Measurements from ENCODE around the gene DDIAS.
"Not testable (repeated sequence)": the region's sequence is repeated elsewhere in the genome, so short reads cannot be mapped to it uniquely, and the experiment has no call there.

Gene DDIAS

GRCh38 chr11:82892611-82893169 is 8.8 kb upstream of the DDIAS start:
- no peak for DNase-seq

GRCh38 chr11:82895437-82896091 is 6.0 kb upstream of the DDIAS start:
- no peak for DNase-seq

GRCh38 chr11:82896183-82896582 is 5.4 kb upstream of the DDIAS start:
- DNase-seq: no peak

GRCh38 chr11:82898241-82898640 is 3.3 kb upstream of the DDIAS start:
- no peak for DNase-seq

GRCh38 chr11:82899186-82899820 is 2.2 kb upstream of the DDIAS start:
- no peak for DNase-seq

GRCh38 chr11:82899957-82900276 is 1.6 kb upstream of the DDIAS start:
- no peak for DNase-seq

GRCh38 chr11:82900277-82901164 is 1.0 kb upstream of the DDIAS start, which contains the start of gene PRCP:
Gene PRCP (minus strand): TSS chr11:82900430. CDS start chr11:82900402, 28 bp downstream.
- peak; percentile 88 to 92 for DNase-seq

- no peak for DNase-seq
Measured at GRCh38 chr11:82901922-82902485, 468 bp downstream of the DDIAS start.

GRCh38 chr11:82902880-82903279 is 1.3 kb downstream of the DDIAS start:
- no peak for DNase-seq

- no peak for DNase-seq
Measured at GRCh38 chr11:82903843-82904586, 2.5 kb downstream of the DDIAS start.

GRCh38 chr11:82906236-82906635 is 4.7 kb downstream of the DDIAS start:
- peak; percentile 4 to 41 for DNase-seq

GRCh38 chr11:82906931-82907330 is 5.4 kb downstream of the DDIAS start:
- no peak for DNase-seq

GRCh38 chr11:82907371-82907770 is 5.8 kb downstream of the DDIAS start:
- no peak for DNase-seq

- DNase-seq: no peak
Measured at GRCh38 chr11:82908311-82908710, 6.8 kb downstream of the DDIAS start.

- no peak for DNase-seq
Measured at GRCh38 chr11:82909015-82909640, 7.6 kb downstream of the DDIAS start.

- not testable (repeated sequence) for DNase-seq
Measured at GRCh38 chr11:82919786-82920185, 18.2 kb downstream of the DDIAS start.

GRCh38 chr11:82920227-82920626 is 18.7 kb downstream of the DDIAS start:
- not testable (repeated sequence) for DNase-seq

GRCh38 chr11:82922396-82923173 is 21.0 kb downstream of the DDIAS start:
- not testable (repeated sequence) for DNase-seq

- DNase-seq: no peak
Measured at GRCh38 chr11:82924522-82925224, 23.1 kb downstream of the DDIAS start.

GRCh38 chr11:82927264-82927880 is 25.8 kb downstream of the DDIAS start:
- DNase-seq: peak; percentile 12 to 47
